K562 (cell line): ENCODE data around the gene SERINC3. TPM values are rescaled to one million over a fixed set of nuclear protein-coding genes. Genes with fewer than 3 reads are reported as not detected.

Experiments
- ATAC-seq: fragments of 200-7000 bp; cut with Tn5 transposase; 3 replicates; pipeline ENCODE4 v1.9.1; 2020; ENCODE audit warnings: moderate library complexity
- BruUV-seq: library from RNA; stranded (reverse); fragments of 400-500 nt; replicated peaks from 2 replicates; lab custom pipeline; 2021; lab: Mats Ljungman, UMichigan
- CTCF ChIA-PET: fragments of 300-600 bp; formaldehyde crosslinking; extraction: SDS; loops from one replicate; lab custom pipeline; 2021; ENCODE audit warnings: low intra/inter-chr PET ratio; lab: Yijun Ruan, JAX
- POLR2A ChIA-PET: fragments of 300-600, 350-650 bp; sonication (Branson Sonifier 250); formaldehyde crosslinking; extraction: SDS; loops from one replicate; lab custom pipeline; 2021; ENCODE audit warnings: antibody characterized with exemption, inconsistent platforms; lab: Yijun Ruan, JAX
- DNase-seq, 4 experiments: peaks; one replicate each; pipeline versions ENCODE4 v3.0.0 to v3.0.0-alpha.2; 2011 to 2018; ENCODE audit warnings: low spot score in 3 of 4, mixed read lengths in 3 of 4; ENCODE audit errors: extremely low read depth in 1 of 4
- FAIRE-seq: peaks from 2 replicates; lab custom pipeline; 2011; peaks lifted over from hg19 to GRCh38; lab: Jason Lieb, UNC
- H2AFZ ChIP-seq: 2 replicates; pipeline ENCODE4 v1.6.0; 2011; ENCODE audit warnings: low read depth, low read length, control low read depth, inconsistent platforms
- H3K27ac ChIP-seq: fragments of 200-600 bp; 3 replicates; pipeline ENCODE4 v1.8.0; 2011; ENCODE audit warnings: low read depth, mild to moderate bottlenecking, control low read depth, inconsistent platforms, low read length, moderate library complexity, mixed read lengths; ENCODE audit errors: extremely low read depth
- H3K27me3 ChIP-seq, 2 experiments: fragments of 300-600 bp in 1 of 2; 2 replicates in 1 of 2; 3 replicates in 1 of 2; pipeline versions ENCODE4 v1.6.0 to v1.8.0; 2011; ENCODE audit warnings: inconsistent platforms in 2 of 2, low read length in 2 of 2, mild to moderate bottlenecking in 1 of 2, mixed read lengths in 1 of 2, moderate library complexity in 1 of 2; ENCODE audit not compliant: control insufficient read depth in 2 of 2, insufficient read depth in 2 of 2
- H3K36me3 ChIP-seq: fragments of 300-600 bp; 3 replicates; pipeline ENCODE4 v1.8.0; 2011; ENCODE audit warnings: mild to moderate bottlenecking, low read length, inconsistent platforms; ENCODE audit not compliant: control insufficient read depth, insufficient read depth
- H3K4me1 ChIP-seq, 2 experiments: fragments of 200-600 bp in 1 of 2; replicated peaks in 1 of 2; 2 replicates in 1 of 2; 3 replicates in 1 of 2; pipeline versions ENCODE4 v1.5.1 to v1.8.0; 2011; ENCODE audit warnings: inconsistent platforms in 2 of 2, low read length in 2 of 2, mild to moderate bottlenecking in 1 of 2, mixed read lengths in 1 of 2, moderate library complexity in 1 of 2; ENCODE audit not compliant: control insufficient read depth in 2 of 2, insufficient read depth in 2 of 2
- H3K4me2 ChIP-seq: 2 replicates; pipeline ENCODE4 v1.6.1; 2011; ENCODE audit warnings: low read length, control low read depth, inconsistent platforms, mixed read lengths; ENCODE audit not compliant: insufficient read depth
- H3K4me3 ChIP-seq: fragments of 200-600 bp; sonication (generic), shearing (Covaris generic); 2 replicates; pipeline ENCODE4 v1.5.1; 2016; ENCODE audit warnings: control low read depth, inconsistent platforms
- H3K79me2 ChIP-seq: fragments of 200-600 bp; 3 replicates; pipeline ENCODE4 v1.8.0; 2011; ENCODE audit warnings: low read length, inconsistent platforms; ENCODE audit not compliant: control insufficient read depth, insufficient read depth
- H3K9ac ChIP-seq, 2 experiments: 2 replicates each; pipeline versions ENCODE4 v1.6.0 to v1.6.1; 2011; ENCODE audit warnings: low read depth in 2 of 2, low read length in 2 of 2, control low read depth in 1 of 2, inconsistent platforms in 1 of 2, mild to moderate bottlenecking in 1 of 2, mixed read lengths in 1 of 2; ENCODE audit not compliant: insufficient read depth in 1 of 2
- H3K9me1 ChIP-seq: one replicate; pipeline ENCODE4 v1.6.0; 2011; ENCODE audit warnings: inconsistent platforms, mild to moderate bottlenecking, low read length, moderate library complexity; ENCODE audit not compliant: control insufficient read depth, insufficient read depth
- H3K9me3 ChIP-seq: replicated peaks from 2 replicates; pipeline ENCODE4 v1.5.1; 2011; ENCODE audit warnings: low read depth, low read length, inconsistent platforms; ENCODE audit not compliant: control insufficient read depth, insufficient read depth
- H4K20me1 ChIP-seq: replicated peaks from 2 replicates; pipeline ENCODE4 v1.6.1; 2011; ENCODE audit warnings: low read length, inconsistent platforms, mixed read lengths; ENCODE audit not compliant: control insufficient read depth, insufficient read depth
- BHLHE40 ChIP-seq: IDR thresholded peaks from 2 replicates; pipeline ENCODE4 v1.6.1; 2011; ENCODE audit warnings: low read length, improper control_type of control experiment
- MCM3 ChIP-seq: fragments of 450-650 bp; IDR thresholded peaks from 2 replicates; pipeline ENCODE4 v1.6.1; 2016
- SIRT6 ChIP-seq: IDR thresholded peaks from one replicate; pipeline ENCODE4 v1.6.1; 2012; ENCODE audit warnings: low read depth, mild to moderate bottlenecking, control low read depth, inconsistent platforms, low read length, moderate library complexity
- TARDBP ChIP-seq: fragments of 450-650 bp; IDR thresholded peaks from 2 replicates; pipeline ENCODE4 v1.6.1; 2016
- TCF7L2 ChIP-seq: fragments of 150-350 bp; IDR thresholded peaks from 2 replicates; pipeline ENCODE4 v1.6.1; 2016; ENCODE audit warnings: low read depth, mild to moderate bottlenecking, low read length, moderate library complexity
- ZNF253 ChIP-seq: fragments of 250-450 bp; sonication (Bioruptor Pico); conservative IDR thresholded peaks from 2 replicates; pipeline ENCODE4 v1.6.1; 2021; ENCODE audit warnings: mild to moderate bottlenecking
- ZNF561 ChIP-seq: fragments of 450-650 bp; formaldehyde crosslinking; conservative IDR thresholded peaks from 2 replicates; pipeline ENCODE4 v1.4.0; 2020; ENCODE audit warnings: mild to moderate bottlenecking, moderate library complexity
- WGBS: fragments of 100-300 bp; shearing (Covaris generic); methylation state at CpG from one replicate; pipeline ENCODE4 v1.1.6; 2016; ENCODE audit warnings: low coverage, mixed read lengths; ENCODE audit not compliant: insufficient coverage; ENCODE audit errors: missing lambda C conversion rate; 5-methylcytosine and 5-hydroxymethylcytosine counted together
- in situ Hi-C: fragments of 300-500 bp; cut with MboI; formaldehyde crosslinking; loops from 4 replicates; pipeline ENCODE4 v1.15.0; 2018; ENCODE audit warnings: inconsistent platforms, mixed read lengths
- intact Hi-C: fragments of 100-400 bp; cut with micrococcal nuclease; formaldehyde crosslinking; loops from 2 replicates; pipeline ENCODE4 v1.14.2; 2022
- polyA plus RNA-seq, 8 experiments: library from polyadenylated mRNA; depleted of rRNA in 4 of 8; stranded (reverse) in 5 of 8; unstranded in 3 of 8; fragments of >200 nt; fragmentation: Nextera tagmentation in 2 of 8; fragmentation: Illumina TruSeq in 1 of 8; extraction: Ambion mirVana in 2 of 8; extraction: Trizol in 1 of 8; gene quantifications; 2 replicates each; pipeline versions ENCODE4 v1.2.1 to v1.2.3, GENCODE V29; 2011 to 2014; ENCODE audit warnings: inconsistent platforms in 1 of 8, missing spikeins in 1 of 8
- total RNA-seq, 7 experiments: library from RNA; depleted of rRNA in 6 of 7; stranded (reverse); fragments of >200 nt in 6 of 7; fragmentation: Illumina TruSeq in 2 of 7; extraction: Trizol in 2 of 7; gene quantifications; 2 replicates each; pipeline versions ENCODE4 v1.2.1 to v1.2.3, GENCODE V29; 2011 to 2021; ENCODE audit warnings: low replicate concordance in 1 of 7
- TF ChIP-seq, protein P1 (sequence below): fragments of 450-650 bp; IDR thresholded peaks from 2 replicates; pipeline ENCODE4 v1.7.0; 2016; ENCODE audit warnings: borderline replicate concordance
- TF ChIP-seq, protein P2 (sequence below): fragments of 250-450 bp; sonication (Bioruptor Pico); IDR thresholded peaks from 2 replicates; pipeline ENCODE4 v1.4.0; 2020
- TF ChIP-seq, protein P3 (sequence below): fragments of 450-650 bp; conservative IDR thresholded peaks from 2 replicates; pipeline ENCODE4 v1.6.1; 2016; ENCODE audit warnings: missing genetic modification characterization, low read depth, mild to moderate bottlenecking, missing compliant biosample characterization, moderate library complexity

SERINC3 gene
- total and polyA plus RNA-seq, 9 of the 15 experiments (the other 6 are each of a cell fraction or from before 2014, with no cell fraction given), result 24.7 to 107 (median 48.8) TPM

DNA sequence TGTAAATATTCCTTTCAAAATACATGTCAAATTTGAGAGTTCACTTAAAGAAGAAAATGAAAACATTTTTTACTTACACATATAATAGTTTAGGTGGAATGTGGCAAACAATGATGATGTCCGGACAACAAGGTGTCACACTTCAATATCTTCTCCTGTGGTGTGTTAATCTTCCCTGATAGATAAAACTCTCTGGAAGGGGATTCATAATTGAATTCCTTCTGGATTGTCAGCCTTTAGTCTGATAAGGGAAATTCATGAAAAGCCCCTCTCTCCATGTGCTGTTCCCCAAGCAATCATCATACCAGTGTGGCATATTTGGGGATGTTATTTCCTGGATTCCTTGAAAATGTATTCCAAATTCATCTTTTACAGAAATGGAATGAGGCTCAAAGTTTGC lies 971 bp upstream of the SERINC3 start:
- Histone ChIP-seq H3K4me2 (no peak overlapping the region), H3K9me3 (no peaks in the 10 kb centered on the region), H3K36me3 (no peaks in the 10 kb centered on the region; the same call in 2 of the 3 replicates), H3K27ac (no peak overlapping the region; the same call in 2 of the 3 replicates), H3K9ac (no peak overlapping the region), H3K4me3 (no peak overlapping the region), H3K4me1 (peaks cover 10 to 38% of the 10 kb centered on the region in 2 experiments), H3K27me3 (no peaks in the 10 kb centered on the region), H3K9me1 (peaks cover 4% of the 10 kb centered on the region), H3K79me2 (peaks cover 39% of the 10 kb centered on the region), H4K20me1 (0 out of 2 replicates have a peak, but pooled peaks cover 6% of the 10 kb centered on the region), H2AFZ (peak overlapping the region; percentile 90)
- ChIA-PET POLR2A (interaction anchor here (0.7 kb wide), 1 partner anchor 82 kb away, joined by 3 read pairs; no protein-coding TSS in a partner anchor), CTCF (interaction anchor here (0.9 kb wide), 1 partner anchor 9 kb away, joined by 4 read pairs; no protein-coding TSS in a partner anchor)
- TF ChIP-seq BHLHE40 (no peak), ZNF253 (CRISPR knock-in tag) (no peak), ZNF561 (no peak), MCM3 (no peak), TCF7L2 (no peak), SIRT6 (no peak), TARDBP (no peak)
- TF ChIP-seq, protein P1, sequence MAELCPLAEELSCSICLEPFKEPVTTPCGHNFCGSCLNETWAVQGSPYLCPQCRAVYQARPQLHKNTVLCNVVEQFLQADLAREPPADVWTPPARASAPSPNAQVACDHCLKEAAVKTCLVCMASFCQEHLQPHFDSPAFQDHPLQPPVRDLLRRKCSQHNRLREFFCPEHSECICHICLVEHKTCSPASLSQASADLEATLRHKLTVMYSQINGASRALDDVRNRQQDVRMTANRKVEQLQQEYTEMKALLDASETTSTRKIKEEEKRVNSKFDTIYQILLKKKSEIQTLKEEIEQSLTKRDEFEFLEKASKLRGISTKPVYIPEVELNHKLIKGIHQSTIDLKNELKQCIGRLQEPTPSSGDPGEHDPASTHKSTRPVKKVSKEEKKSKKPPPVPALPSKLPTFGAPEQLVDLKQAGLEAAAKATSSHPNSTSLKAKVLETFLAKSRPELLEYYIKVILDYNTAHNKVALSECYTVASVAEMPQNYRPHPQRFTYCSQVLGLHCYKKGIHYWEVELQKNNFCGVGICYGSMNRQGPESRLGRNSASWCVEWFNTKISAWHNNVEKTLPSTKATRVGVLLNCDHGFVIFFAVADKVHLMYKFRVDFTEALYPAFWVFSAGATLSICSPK, result no peak
- TF ChIP-seq, protein P2, sequence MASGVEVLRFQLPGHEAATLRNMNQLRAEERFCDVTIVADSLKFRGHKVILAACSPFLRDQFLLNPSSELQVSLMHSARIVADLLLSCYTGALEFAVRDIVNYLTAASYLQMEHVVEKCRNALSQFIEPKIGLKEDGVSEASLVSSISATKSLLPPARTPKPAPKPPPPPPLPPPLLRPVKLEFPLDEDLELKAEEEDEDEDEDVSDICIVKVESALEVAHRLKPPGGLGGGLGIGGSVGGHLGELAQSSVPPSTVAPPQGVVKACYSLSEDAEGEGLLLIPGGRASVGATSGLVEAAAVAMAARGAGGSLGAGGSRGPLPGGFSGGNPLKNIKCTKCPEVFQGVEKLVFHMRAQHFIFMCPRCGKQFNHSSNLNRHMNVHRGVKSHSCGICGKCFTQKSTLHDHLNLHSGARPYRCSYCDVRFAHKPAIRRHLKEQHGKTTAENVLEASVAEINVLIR (CRISPR knock-in tag), result no peak
- TF ChIP-seq, protein P3, sequence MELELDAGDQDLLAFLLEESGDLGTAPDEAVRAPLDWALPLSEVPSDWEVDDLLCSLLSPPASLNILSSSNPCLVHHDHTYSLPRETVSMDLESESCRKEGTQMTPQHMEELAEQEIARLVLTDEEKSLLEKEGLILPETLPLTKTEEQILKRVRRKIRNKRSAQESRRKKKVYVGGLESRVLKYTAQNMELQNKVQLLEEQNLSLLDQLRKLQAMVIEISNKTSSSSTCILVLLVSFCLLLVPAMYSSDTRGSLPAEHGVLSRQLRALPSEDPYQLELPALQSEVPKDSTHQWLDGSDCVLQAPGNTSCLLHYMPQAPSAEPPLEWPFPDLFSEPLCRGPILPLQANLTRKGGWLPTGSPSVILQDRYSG, result no peak
- 81% methylated on average over 1 of the region's 1 CpG for WGBS
- BruUV-seq, result no TSS peak
- FAIRE-seq (no peak), ATAC-seq (no peak), DNase-seq (no peak)
- in situ Hi-C loops (no loop called here), intact Hi-C loops (loop anchor here (5.0 kb wide), 1 partner anchor 89 kb away; no protein-coding TSS in a partner anchor)
